Activated CD4-positive, alpha-beta T cell treated with anti-CD3 and anti-CD28 coated beads, Interleukin-10, Interleukin-2, amounts not matched to agents 100 ng/mL and 50 ng/mL, durations not matched to agents 16 hours and 8 hours (primary cell): ENCODE results near the gene CEACAM3.
A peak's percentile ranks its signal among the peaks of the same experiment; 100 is the strongest.
"Not testable (repeated sequence)": the region's sequence is repeated elsewhere in the genome, so short reads cannot be mapped to it uniquely, and the experiment has no call there.

Experiments
- DNase-seq: peaks from one replicate; pipeline ENCODE4 v3.0.0-alpha.2; 2020

CEACAM3 gene

GRCh38 chr19:41796362-41796761, at the start of gene CEACAM3:
TSS of gene CEACAM3 (plus strand) at chr19:41796587. CDS start at chr19:41796678, 91 bp downstream.
- DNase-seq = no peak

- peak; percentile 63 for DNase-seq
Observed at GRCh38 chr19:41746593-41747227, 49.7 kb upstream of the CEACAM3 start.

- DNase-seq = no peak
Observed at GRCh38 chr19:41748012-41748411, 48.4 kb upstream of the CEACAM3 start.

GRCh38 chr19:41750248-41751134, 45.9 kb upstream of the CEACAM3 start:
- DNase-seq = not testable (repeated sequence)

GRCh38 chr19:41753159-41753558, 43.2 kb upstream of the CEACAM3 start:
- peak; percentile 68 for DNase-seq

- peak; percentile 76 for DNase-seq
Observed at GRCh38 chr19:41753936-41754529, 42.4 kb upstream of the CEACAM3 start.

- DNase-seq = no peak
Observed at GRCh38 chr19:41755328-41755913, 41.0 kb upstream of the CEACAM3 start, which contains the start of gene CEACAM6. TSS of gene CEACAM6 (plus strand) at chr19:41755530. CDS start at chr19:41755639, 109 bp downstream.

GRCh38 chr19:41758846-41759245, 37.5 kb upstream of the CEACAM3 start:
- DNase-seq = no peak

GRCh38 chr19:41767115-41767514, 29.3 kb upstream of the CEACAM3 start:
- no peak for DNase-seq

GRCh38 chr19:41768105-41768504, 28.3 kb upstream of the CEACAM3 start:
- not testable (repeated sequence) for DNase-seq

GRCh38 chr19:41769608-41770007, 26.8 kb upstream of the CEACAM3 start:
- no peak for DNase-seq

GRCh38 chr19:41771410-41771809, 25.0 kb upstream of the CEACAM3 start:
- peak; percentile 10 for DNase-seq

GRCh38 chr19:41774515-41774980, 21.8 kb upstream of the CEACAM3 start:
- peak; percentile 38 for DNase-seq

GRCh38 chr19:41776700-41777099, 19.7 kb upstream of the CEACAM3 start:
- DNase-seq = no peak

GRCh38 chr19:41783612-41784011, 12.8 kb upstream of the CEACAM3 start:
- no peak for DNase-seq

- DNase-seq = no peak
Observed at GRCh38 chr19:41784312-41784711, 12.1 kb upstream of the CEACAM3 start.

- no peak for DNase-seq
Observed at GRCh38 chr19:41784743-41785142, 11.6 kb upstream of the CEACAM3 start.

GRCh38 chr19:41785653-41786052, 10.7 kb upstream of the CEACAM3 start:
- DNase-seq = peak; percentile 79

GRCh38 chr19:41787055-41787454, 9.3 kb upstream of the CEACAM3 start:
- DNase-seq = no peak

GRCh38 chr19:41788518-41788917, 7.9 kb upstream of the CEACAM3 start:
- DNase-seq = not testable (repeated sequence)

GRCh38 chr19:41789053-41789452, 7.3 kb upstream of the CEACAM3 start:
- DNase-seq = not testable (repeated sequence)

- peak; percentile 54 for DNase-seq
Observed at GRCh38 chr19:41792513-41793413, 3.6 kb upstream of the CEACAM3 start.
